MM.1S (cell line): ENCODE results near the gene ZFP36L1.

Experiments
- DNase-seq: peaks from one replicate; pipeline ENCODE4 v3.0.0-alpha.2; 2015
- H2AFZ ChIP-seq: fragments of 300-600 bp; sonication (generic); 2 replicates; pipeline ENCODE4 v1.6.0; 2016; ENCODE audit warnings: antibody characterized with exemption, low read length
- H3F3A ChIP-seq: fragments of 300-600 bp; sonication (generic); 2 replicates; pipeline ENCODE4 v1.6.1; 2016; ENCODE audit warnings: mild to moderate bottlenecking, antibody characterized with exemption, low read length, moderate library complexity, mixed read lengths; ENCODE audit not compliant: insufficient read depth
- H3K27ac ChIP-seq: fragments of 300-600 bp; sonication (generic); 2 replicates; pipeline ENCODE4 v1.5.1; 2016; ENCODE audit warnings: mild to moderate bottlenecking, low read length
- H3K27me3 ChIP-seq: fragments of 300-600 bp; sonication (generic); replicated peaks from 2 replicates; pipeline ENCODE4 v1.6.0; 2016; ENCODE audit warnings: low read length; ENCODE audit not compliant: insufficient read depth
- H3K36me3 ChIP-seq: fragments of 300-600 bp; sonication (generic); replicated peaks from 2 replicates; pipeline ENCODE4 v1.6.1; 2016; ENCODE audit warnings: mild to moderate bottlenecking, low read length, mixed read lengths; ENCODE audit not compliant: insufficient read depth
- H3K4me1 ChIP-seq: fragments of 300-600 bp; sonication (generic); 2 replicates; pipeline ENCODE4 v1.6.1; 2016; ENCODE audit warnings: low read length, mixed read lengths
- H3K4me2 ChIP-seq: fragments of 300-600 bp; sonication (generic); 2 replicates; pipeline ENCODE4 v1.6.0; 2016; ENCODE audit warnings: low read depth, low read length
- H3K4me3 ChIP-seq: fragments of 300-600 bp; sonication (generic); 2 replicates; pipeline ENCODE4 v1.5.1; 2016; ENCODE audit warnings: low read length, mixed read lengths
- H3K79me2 ChIP-seq: fragments of 300-600 bp; sonication (generic); 2 replicates; pipeline ENCODE4 v1.6.1; 2016; ENCODE audit warnings: mixed run types, low read length, mixed read lengths
- H3K9ac ChIP-seq: fragments of 300-600 bp; sonication (generic); 2 replicates; pipeline ENCODE4 v1.6.1; 2016; ENCODE audit warnings: low read length, mixed read lengths
- H3K9me2 ChIP-seq: fragments of 300-600 bp; sonication (generic); replicated peaks from 2 replicates; pipeline ENCODE4 v1.6.1; 2016; ENCODE audit warnings: mild to moderate bottlenecking, low read length, mixed read lengths; ENCODE audit not compliant: insufficient read depth
- H3K9me3 ChIP-seq: fragments of 300-600 bp; sonication (generic); replicated peaks from 2 replicates; pipeline ENCODE4 v1.6.1; 2016; ENCODE audit warnings: mild to moderate bottlenecking, low read length, mixed read lengths; ENCODE audit not compliant: insufficient read depth
- H4K20me1 ChIP-seq: fragments of 300-600 bp; sonication (generic); 2 replicates; pipeline ENCODE4 v1.6.1; 2016; ENCODE audit warnings: mild to moderate bottlenecking, low read length, moderate library complexity, mixed read lengths; ENCODE audit not compliant: insufficient read depth
- EZH2 ChIP-seq: fragments of 300-600 bp; sonication (generic); optimal IDR thresholded peaks from 2 replicates; pipeline ENCODE3; 2017; ENCODE audit warnings: low read depth, mild to moderate bottlenecking, antibody characterized with exemption, low read length, mixed read lengths
- EZH2phosphoT487 ChIP-seq: fragments of 300-600 bp; sonication (generic); IDR thresholded peaks from 2 replicates; pipeline ENCODE4 v1.6.1; 2018; ENCODE audit warnings: antibody characterized with exemption, low read length
- TF ChIP-seq, protein P1 (sequence below): fragments of 300-600 bp; sonication (generic); IDR thresholded peaks from 2 replicates; pipeline ENCODE4 v1.5.1; 2016; ENCODE audit warnings: antibody characterized with exemption, low read length, mixed read lengths

ZFP36L1 gene

DNA sequence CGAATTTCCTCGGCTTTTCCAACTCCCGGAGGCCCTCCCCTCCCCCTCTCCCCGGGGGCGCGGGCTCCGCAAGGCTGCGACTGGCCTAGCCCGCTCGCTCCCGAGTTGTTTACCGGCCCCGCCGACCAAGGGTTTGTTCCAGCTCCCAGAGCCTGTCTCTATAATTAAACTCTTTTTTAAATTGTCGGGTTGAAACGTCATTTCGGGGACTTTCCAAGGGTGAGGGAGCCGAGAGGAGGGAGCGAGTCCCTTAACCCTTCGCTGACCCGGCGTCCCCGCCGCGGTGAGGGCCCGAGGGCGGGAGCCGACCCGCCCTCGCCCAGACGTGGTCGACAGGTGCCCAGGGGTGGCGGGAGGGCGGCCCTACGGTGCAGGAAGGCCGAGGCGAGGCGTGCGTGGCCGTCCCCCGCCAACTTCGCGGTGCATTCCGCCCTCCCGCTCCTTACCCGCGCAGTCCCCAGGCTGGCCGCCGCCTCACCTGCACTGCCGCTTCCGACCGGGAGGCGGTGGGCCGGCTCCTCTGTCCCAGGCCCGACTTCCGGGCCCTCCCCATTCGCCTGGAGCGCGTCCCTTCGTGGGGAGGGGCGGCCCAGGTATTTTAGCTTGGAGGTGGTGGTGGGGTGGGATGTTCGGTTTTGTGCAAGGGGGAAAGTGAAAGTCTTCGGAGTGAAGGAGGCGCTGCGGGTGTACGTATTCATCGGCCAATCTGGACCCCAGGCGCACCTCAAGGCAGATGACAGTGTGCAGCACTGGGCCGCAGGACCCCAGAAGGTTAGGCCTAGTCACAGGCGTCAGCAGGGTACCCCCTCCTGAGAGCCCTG lies 2.9 kb upstream of the ZFP36L1 start:
- H3K36me3 ChIP-seq, result no peaks in the 10 kb centered on the region
- peak overlapping the region; percentile 88 for H3K4me3 ChIP-seq
- no peak overlapping the region for H2AFZ ChIP-seq
- H3K27me3 ChIP-seq, result no peaks in the 10 kb centered on the region
- no peaks in the 10 kb centered on the region for H4K20me1 ChIP-seq
- H3K79me2 ChIP-seq, result peaks cover 21% of the 10 kb centered on the region
- no peaks in the 10 kb centered on the region for H3K9me2 ChIP-seq
- DNase-seq, result peak; percentile 77
- H3K4me2 ChIP-seq, result peak overlapping the region; percentile 43; the same call in 1 of the 2 replicates
- H3K9ac ChIP-seq, result peak overlapping the region; percentile 99
- no peaks in the 10 kb centered on the region for H3K9me3 ChIP-seq
- H3K4me1 ChIP-seq, result peaks cover 7% of the 10 kb centered on the region; the same call in 1 of the 2 replicates
- H3K27ac ChIP-seq, result peak overlapping the region; percentile 100
- TF ChIP-seq, protein P1, sequence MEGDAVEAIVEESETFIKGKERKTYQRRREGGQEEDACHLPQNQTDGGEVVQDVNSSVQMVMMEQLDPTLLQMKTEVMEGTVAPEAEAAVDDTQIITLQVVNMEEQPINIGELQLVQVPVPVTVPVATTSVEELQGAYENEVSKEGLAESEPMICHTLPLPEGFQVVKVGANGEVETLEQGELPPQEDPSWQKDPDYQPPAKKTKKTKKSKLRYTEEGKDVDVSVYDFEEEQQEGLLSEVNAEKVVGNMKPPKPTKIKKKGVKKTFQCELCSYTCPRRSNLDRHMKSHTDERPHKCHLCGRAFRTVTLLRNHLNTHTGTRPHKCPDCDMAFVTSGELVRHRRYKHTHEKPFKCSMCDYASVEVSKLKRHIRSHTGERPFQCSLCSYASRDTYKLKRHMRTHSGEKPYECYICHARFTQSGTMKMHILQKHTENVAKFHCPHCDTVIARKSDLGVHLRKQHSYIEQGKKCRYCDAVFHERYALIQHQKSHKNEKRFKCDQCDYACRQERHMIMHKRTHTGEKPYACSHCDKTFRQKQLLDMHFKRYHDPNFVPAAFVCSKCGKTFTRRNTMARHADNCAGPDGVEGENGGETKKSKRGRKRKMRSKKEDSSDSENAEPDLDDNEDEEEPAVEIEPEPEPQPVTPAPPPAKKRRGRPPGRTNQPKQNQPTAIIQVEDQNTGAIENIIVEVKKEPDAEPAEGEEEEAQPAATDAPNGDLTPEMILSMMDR, result peak; percentile 39
- no peak for TF ChIP-seq EZH2
- H3F3A ChIP-seq, result peaks cover 21% of the 10 kb centered on the region

DNA sequence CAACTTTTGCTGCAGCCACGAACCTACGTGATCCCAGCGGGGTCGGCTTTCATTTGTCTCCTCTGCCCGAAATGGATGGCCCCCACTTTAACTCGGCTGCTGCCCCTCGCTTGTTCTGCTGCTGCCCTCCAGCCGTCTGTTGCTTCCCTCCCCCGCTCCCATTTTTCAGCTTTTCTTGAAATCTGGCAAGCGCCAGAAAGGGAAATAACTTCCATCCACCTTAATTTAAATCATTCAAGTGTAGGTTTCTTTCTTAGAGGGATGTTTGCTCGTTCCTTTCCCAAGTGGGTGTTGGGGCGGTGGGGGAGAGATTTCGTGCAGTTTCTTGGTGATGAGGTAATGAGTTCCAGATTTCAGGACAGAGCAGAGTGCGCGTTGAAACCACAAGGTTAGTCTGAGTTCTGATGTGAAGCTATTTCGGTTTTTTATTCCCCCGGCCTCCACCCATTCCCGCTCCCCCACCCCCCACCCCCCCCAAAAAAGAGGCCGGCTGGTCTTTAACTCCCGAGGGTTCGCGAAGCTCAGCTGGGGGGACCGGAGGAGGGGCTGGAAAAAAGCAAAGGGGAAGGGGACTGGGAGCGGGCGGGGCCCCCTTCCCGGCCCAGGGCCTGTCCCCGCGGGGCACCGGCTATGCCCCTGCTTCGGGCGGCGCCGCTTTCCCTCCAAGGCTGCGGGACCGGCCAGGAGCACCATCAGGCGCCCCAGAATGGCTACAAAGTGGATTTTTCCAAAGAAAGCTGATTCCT lies 2.2 kb upstream of the ZFP36L1 start:
- Histone ChIP-seq H3K9ac (peak overlapping the region; percentile 99), H2AFZ (no peak overlapping the region), H3K9me3 (no peaks in the 10 kb centered on the region), H3K9me2 (no peaks in the 10 kb centered on the region), H3K27me3 (no peaks in the 10 kb centered on the region), H3K4me1 (peaks cover 7% of the 10 kb centered on the region; the same call in 1 of the 2 replicates), H3K79me2 (peaks cover 29% of the 10 kb centered on the region), H3K36me3 (no peaks in the 10 kb centered on the region), H3K4me2 (peak overlapping the region; percentile 76), H3F3A (peaks cover 21% of the 10 kb centered on the region), H3K4me3 (peak overlapping the region; percentile 88), H3K27ac (peak overlapping the region; percentile 100), H4K20me1 (no peaks in the 10 kb centered on the region)
- DNase-seq, result peak; percentile 56
- no peak for TF ChIP-seq EZH2

DNA sequence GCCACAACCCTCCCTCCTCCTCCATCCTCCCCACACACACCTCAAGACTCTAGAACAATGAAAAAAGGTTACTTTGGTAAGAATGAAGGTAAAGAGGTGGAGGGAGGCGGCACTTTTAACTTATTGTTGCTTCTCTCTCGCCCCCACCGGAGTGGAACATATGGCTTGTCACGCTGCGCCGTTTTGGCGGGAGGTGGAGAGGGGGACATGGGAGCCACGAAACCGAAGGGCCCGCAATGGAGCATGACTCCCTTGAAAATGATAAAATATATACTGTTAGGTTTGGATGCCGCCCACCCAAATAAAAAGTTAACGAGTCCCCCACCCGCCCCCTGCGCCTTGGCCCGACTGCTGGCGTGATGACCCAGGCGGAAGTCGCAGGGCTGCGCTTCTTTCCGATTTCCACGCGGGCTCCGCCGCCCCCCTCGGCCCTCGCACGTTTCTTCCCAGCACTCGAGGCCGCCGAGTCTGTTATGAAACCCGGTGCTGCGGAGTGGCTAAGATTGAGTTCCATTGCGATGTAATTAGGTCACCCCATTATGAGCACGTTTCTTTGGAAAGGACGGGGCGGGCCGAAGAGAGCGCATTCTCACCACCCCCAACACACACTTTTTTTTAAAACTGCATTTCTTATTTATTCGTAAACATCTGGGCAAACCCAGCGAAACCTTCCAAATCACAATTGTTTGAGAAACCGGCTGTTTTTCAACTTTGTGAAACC lies 1.4 kb upstream of the ZFP36L1 start:
- Histone ChIP-seq H3K27ac (peak overlapping the region; percentile 100), H3F3A (peaks cover 21% of the 10 kb centered on the region), H3K9me2 (no peaks in the 10 kb centered on the region), H3K36me3 (no peaks in the 10 kb centered on the region), H3K4me3 (peak overlapping the region; percentile 88), H3K4me1 (peaks cover 7% of the 10 kb centered on the region; the same call in 1 of the 2 replicates), H3K79me2 (peaks cover 30% of the 10 kb centered on the region), H4K20me1 (no peaks in the 10 kb centered on the region), H3K4me2 (peak overlapping the region; percentile 76), H3K9ac (peak overlapping the region; percentile 99), H3K9me3 (no peaks in the 10 kb centered on the region), H2AFZ (no peak overlapping the region), H3K27me3 (no peaks in the 10 kb centered on the region)
- DNase-seq, result peak; percentile 68
- TF ChIP-seq, protein P1, result no peak
- no peak for TF ChIP-seq EZH2
- no peak for TF ChIP-seq EZH2phosphoT487
